HG03108 (cell line): ENCODE measurements around the gene RMRP.

ENCODE experiments used
- ATAC-seq: cut with Tn5 transposase; IDR thresholded peaks from one replicate; pipeline ENCODE4 v1.9.1; 2021; ENCODE audit warnings: moderate library complexity; ENCODE audit not compliant: unreplicated experiment

RMRP gene

DNA sequence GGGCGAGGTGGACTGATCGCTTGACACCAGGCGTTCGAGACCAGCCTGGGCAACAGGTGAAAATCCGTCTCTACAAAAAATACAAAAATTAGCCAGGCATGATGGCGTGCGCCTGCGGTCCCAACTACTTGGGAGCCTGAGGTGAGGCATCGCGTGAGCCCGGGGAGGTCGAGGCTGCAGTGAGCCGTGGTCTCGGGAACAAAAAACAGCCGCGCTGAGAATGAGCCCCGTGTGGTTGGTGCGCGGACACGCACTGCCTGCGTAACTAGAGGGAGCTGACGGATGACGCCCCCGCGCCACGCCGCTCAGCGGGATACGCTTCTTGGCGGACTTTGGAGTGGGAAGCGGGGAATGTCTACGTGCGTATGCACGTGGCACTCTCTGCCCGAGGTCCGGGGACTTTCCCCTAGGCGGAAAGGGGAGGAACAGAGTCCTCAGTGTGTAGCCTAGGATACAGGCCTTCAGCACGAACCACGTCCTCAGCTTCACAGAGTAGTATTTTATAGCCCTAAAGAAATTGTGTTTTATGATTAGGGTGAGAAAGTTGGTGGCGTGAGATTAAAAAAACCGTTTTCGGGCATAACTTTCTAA, at the start of gene RMRP:
Gene RMRP (minus strand): TSS at position 474 of the 591 bp plus-strand sequence.
- ATAC-seq, result peak; percentile 92

DNA sequence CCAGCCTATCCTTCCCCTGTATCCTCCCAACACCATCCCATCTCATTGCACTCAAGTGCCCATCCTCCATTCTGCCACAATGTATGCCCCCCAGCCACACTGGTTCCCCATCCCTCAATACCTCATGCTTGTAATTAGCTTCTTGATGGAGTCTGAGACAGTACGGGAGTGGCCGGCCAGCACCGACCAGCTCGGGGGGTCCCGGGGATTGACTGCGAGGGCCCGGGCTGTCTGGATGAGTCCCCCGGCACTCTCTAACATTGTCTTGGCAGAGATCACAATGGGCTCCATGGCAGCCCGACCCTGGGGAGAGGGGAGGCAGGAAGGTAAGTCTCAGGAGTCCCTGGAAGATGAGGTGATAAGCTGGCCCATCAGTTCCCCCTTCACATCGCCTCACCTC, 49.1 kb upstream of the RMRP start:
- ATAC-seq, result no peak

DNA sequence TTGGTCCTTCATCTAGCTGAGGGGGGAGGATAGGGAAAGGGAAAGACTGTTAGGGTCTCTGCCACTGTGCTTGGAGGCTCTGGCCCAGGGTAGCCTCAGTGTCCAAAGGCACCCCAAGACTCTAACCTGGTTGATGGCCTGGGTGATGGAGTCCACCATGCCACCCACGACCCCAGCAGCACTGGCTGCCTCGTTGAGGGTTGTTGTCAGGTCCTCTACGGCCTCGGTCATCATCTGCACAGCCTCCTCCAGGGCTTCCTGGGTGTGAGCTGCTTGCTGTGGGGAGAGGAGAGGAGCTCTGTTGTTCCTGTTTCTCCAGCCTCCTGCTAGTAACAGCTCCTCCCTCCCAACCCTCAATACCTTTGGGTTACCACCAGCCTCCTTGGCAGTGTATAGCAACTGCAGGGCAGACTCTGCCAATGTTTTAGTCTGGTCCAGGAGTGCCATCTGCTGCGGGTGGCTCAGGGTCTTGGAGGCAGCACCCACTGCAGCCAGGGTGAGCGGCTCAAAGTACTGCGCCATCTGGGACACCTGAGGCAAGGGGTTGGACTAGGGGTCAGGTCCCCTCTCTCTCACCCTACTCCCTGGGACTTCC, 48.1 kb upstream of the RMRP start:
- ATAC-seq, result no peak

DNA sequence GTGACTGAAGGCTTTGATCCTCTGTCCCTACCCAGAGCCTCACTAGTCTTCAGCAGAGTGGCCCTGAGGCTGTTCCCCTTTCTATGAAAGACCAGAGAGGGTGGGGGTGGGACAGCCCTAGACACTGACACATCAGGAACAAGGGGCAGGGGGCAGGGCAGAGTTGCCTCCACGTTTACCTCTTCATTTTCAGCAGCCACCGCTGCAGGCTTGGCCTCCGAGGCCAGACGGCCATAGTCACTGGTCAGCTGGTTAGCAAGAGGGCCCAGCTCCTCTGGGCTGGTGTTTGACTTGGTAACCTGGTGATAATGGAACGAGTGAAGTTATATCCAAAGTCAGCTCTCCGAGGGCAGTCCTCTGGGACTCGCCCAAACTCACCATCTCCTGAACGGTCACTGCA, 47.6 kb upstream of the RMRP start:
- no peak for ATAC-seq

DNA sequence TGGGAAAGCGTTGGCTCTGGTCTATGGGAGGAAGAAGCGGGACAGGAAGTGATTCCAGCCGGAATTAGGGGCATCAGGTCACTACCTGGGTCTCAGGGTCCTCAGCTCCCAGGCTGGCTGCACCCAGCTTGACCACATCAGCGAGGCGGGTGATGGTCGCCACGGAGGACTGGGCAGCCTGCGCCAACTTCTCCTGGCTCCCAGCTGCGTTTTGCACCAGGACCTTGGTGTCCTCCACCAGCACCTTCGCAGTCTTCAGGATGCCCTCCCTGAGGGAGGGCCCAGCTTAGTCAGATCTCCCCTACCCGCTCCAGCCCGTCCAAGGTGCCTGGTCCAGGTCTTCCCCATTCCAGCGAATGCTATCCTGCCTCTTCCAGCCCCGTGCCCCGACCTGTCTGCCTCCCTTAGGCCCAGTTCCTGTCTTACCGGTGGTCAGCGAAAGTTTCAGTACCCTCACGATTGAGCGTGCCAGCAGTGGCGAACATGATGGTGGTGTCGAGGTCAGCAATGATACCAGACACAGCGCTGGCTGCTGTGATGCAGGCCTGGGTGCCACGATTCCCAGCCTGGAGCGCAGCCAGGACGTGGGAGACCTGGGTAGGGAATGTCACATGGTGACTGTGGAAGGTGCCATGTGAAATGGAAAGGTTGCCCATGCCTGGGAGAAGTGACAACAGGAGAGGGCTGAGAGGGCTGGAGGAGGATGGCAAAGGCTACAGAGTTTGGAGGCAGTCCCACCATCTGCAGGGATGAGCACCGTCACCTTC, 46.3 kb upstream of the RMRP start:
- no peak for ATAC-seq

DNA sequence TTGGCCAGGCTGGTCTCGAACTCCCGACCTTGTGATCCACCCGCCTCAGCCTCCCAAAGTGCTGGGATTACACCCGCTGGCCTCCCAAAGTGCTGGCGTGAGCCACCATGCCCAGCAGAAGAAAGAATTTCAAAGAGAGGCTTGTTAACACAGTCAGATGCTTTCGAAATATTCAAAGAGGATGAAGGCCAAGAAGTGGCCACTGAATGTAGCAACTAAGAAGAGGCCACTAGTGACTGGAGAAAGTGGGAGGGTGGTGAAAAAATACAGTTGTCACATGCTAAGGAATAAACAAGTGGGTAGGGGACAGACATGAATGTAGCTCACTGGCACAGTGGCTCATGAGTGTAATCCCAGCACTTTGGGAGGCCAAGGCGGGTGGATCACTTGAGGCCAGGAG, 44.9 kb upstream of the RMRP start:
- ATAC-seq, result no peak

DNA sequence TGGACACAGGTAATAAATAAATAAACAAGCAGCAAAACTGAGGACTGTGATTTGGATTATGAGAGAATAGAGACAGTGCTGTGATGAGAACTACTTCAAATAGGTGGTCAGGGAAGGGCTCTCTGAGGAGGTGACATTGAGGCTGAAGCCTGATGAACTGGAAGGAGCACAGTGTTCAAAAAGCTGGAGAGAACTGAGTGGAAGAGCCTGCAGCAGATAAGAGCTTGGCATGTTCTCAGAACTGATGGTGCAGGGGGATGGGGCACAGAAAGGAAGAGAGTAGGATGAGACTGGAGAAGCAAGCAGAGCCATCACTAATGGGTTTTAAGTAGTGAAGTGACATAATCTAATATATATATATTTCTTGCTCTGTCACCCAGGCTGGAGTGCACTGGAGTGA, 43.1 kb upstream of the RMRP start:
- ATAC-seq, result no peak

DNA sequence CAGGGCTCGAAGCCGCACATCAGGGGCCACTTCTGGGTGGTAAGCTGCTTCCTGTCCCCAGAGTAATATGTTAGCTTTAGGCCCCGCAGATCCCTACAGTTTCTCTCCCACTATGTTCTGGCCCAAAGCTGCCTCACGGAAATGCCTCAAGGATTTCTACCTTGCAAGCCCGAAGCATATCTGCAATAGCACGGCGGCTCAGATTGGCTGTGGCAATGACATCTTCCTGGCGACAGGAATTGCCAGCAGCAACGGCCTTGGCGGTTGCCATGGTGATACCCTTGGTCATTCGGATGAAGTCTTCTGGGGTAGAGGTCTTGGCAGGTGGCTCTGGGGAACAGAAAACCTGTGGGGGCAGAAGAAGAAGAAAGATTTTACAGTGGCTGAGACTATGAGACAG, 42.2 kb upstream of the RMRP start:
- no peak for ATAC-seq

DNA sequence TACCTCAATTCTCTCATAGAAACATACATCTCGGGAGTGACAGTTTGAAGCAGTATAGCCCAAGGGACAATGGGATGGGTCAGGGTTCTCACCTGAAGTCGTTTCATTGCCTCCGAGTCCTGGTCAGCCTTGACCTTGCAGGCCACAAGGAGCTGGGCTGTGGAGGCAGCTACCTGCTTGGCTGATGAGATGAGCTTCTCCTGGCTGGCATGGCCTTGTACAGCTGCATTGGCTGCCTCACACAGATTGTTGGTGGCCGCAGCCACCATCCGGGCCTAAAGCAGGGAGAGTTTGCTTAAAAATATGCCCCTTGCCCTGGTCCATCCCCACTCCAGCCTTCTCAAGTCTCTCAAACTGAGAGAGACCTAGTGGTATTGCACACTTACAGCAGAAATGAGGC, 40.4 kb upstream of the RMRP start:
- no peak for ATAC-seq

DNA sequence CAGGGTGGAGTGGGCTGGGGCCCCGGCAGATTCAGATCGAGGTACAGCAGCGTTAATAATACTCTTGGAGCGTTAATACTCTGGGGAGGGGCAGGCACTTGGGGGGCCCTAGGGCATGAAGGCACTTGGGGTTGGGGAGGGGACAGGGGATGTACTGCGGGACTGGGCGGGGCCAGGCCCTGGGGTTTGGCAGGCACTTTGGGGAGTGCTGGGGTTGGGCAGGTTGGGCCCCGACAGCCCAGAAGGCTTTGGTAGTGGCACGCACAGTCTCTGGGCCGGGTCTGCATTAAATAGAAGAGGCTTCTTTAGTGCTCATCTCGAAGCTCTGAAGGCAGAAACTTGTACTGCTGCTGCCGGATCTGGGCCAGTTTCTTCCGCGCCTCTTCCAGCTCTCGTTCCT, 39.7 kb upstream of the RMRP start:
- no peak for ATAC-seq

DNA sequence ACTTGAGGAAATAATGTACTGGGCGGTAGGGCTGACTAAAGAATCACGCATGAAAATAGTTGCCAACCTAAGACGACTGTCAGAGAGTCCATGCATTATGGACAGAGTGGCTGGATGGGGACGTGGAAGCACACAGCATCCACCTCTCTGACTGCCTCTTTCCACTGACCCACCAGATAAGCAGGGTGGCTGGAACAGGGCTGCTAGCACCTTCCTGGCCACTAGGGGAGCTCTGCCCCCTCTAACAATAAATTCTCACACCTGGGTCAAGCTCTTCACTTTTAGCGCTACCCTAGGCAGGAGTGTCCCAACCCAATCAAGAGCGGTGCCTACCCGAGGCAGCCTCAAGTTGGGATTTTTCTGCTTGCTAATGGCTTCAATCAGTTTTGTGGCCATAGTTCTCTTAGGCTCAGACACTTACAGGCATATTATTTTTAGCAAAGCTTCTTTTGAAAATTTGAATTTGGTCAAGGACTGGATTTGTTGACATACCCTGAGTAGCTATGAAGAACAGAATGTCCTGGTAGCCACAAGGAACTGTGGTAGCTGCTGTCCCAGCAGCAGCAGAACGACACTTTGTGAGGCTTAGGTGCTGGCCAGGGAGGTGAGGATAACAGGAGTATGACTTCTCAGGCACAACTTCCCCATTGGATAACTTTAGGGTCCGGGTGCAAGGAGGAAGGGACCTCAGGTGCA, 38.8 kb upstream of the RMRP start:
- ATAC-seq, result peak; percentile 85

DNA sequence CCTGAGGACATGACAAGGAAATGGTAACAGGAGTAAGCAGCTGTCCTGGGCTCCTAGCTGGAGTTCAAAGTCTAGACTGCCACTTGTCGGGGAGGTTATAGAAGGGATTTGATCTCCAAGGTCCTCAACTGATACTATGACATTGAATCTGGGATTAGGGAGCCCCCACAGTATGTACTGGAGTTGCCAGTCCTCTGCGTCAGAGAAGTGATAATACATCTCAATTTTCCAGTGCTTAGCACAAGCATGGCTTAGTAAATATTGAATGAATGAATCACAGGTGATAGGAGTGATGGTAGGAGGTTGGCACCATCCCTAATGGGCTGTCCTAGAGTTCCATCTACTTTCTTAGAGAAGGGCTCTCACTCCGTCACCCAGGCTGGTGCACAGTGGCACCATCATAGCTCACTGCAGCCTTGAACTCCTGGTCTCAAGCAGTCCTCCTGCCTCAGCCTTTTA, 38.2 kb upstream of the RMRP start:
- no peak for ATAC-seq

DNA sequence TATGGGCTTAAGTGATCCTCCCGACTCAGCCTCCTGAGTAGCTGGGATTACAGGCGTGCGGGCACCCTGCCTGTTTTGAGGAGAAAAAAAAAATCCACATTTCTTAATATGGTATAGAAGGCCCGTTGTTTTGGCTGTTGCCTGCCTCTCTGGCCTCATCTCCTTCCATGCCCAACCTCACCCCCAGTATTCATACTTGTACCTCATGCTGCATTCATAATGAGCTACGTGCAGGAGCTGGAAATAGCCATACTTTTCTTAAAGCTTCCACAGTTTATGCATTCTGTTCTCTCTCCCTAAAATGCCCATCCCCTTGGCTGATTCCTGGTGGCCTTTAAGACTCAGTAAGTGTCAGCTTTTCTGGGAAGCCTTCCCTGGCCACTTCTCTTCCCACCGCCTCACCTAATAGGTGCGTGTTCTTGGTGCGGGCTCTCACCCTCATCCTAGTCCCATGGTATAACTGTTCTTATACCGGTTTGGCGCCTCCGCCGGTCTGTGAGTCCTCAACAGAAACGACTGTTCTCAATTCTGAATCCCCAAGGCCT, 34.0 kb upstream of the RMRP start:
- ATAC-seq, result no peak

DNA sequence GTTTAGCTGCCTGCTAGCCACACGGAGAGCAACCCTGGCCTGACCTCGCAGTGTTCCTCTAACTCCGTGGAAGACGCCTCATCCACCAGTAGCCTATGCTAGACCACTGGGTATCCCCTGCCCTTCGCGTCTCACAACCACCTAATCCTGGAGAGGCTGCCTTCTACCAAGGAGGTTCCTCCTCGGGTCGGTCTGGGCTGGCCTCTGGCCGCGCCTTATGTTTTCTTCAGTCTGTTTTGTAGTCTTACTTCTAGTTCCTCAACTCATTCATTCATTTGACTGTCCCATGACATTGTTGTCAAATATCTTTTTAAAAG, 33.5 kb upstream of the RMRP start:
- no peak for ATAC-seq

DNA sequence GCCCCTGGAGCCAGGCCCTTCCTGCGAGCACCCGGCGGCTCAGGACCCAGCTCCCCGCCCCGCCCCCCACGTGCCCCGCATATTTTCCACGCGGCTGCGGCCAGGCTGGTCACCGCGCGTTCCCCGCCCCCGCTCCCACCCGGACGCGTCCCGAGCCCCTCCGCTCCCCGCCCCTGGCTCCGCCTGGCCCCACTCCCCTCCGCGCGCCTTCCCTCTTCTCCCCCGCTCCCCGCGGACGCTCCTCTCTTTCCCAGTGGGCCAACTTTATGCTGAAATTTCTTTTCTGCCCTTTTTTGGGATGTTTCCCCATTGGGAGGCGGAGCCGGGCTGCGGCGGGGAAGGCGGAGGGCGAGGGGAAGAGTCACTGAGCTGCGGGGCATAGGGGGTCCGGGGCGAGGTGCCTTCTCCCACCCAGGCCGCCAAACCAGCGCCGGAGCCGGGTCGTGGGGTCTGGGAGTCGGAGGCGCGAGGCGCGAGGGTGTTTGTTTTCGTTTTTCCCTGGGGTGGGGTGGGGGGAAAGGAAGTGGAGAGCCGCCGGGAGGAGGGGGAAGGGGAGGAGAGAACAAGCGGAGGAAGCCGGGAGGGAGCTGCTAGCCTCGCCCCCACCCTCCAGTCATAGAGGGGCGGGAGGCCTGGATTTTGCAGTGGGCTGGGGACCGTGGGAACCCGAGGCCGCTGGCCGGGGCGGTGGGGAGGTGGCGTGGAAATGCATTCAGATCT, 33.0 kb upstream of the RMRP start:
- ATAC-seq, result no peak

DNA sequence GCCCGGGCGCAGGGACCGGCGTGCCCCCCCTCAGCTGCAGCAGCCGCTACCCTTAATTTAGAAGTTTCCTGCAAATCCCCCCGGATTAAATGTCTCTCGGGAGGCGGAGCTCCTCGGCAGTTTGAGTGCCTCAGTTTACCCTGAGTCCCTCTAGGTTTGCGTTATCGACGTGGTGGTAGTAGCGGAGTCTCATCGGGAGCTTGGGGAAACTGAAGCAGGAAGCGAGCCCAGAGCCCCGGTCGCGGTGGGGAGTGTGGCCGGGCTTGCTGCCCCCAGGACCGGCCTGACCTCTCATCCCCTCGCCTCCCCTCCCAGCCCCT, 32.4 kb upstream of the RMRP start:
- ATAC-seq, result no peak

DNA sequence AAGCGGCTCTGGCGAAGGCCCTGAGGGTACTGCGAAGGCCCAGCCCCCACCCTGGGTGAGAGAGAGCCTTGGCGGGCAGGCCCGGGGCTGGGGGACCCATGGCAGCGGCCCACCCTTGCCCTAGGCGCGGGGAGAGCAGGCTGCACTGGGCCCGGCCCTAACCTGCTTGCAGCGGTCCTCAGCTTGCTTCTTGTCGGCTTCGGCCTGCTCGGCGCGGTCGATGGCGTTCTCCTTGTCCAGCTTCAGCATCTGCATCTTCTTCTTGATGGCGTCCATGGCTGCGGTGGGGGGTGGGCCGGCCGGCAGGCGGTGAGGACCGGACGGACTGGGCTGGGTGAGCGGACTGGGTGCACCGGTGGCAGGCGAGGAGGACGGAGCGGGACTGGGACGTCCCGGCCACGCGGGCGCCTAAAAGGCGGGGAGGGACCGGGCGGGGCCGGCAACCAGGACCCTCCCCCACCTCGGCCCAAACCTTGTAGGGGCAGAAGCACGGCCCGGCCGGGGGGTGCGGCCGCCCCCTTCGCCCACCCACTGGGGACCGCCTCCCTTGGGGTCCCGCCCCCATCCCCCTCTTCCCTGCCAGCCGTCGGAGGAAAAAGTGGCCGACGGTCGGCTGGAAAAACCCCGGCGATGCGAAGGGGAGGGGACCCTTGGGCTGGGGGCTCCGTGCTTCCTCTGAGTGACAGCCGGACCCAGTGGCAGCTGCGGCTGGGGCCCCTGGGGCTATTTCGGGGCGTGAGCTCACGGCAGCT, 31.9 kb upstream of the RMRP start, which contains the start of gene TPM2:
Gene TPM2 (minus strand): TSS at position 384 of the 752 bp plus-strand sequence. CDS start 108 bp downstream, at position 276.
- no peak for ATAC-seq

DNA sequence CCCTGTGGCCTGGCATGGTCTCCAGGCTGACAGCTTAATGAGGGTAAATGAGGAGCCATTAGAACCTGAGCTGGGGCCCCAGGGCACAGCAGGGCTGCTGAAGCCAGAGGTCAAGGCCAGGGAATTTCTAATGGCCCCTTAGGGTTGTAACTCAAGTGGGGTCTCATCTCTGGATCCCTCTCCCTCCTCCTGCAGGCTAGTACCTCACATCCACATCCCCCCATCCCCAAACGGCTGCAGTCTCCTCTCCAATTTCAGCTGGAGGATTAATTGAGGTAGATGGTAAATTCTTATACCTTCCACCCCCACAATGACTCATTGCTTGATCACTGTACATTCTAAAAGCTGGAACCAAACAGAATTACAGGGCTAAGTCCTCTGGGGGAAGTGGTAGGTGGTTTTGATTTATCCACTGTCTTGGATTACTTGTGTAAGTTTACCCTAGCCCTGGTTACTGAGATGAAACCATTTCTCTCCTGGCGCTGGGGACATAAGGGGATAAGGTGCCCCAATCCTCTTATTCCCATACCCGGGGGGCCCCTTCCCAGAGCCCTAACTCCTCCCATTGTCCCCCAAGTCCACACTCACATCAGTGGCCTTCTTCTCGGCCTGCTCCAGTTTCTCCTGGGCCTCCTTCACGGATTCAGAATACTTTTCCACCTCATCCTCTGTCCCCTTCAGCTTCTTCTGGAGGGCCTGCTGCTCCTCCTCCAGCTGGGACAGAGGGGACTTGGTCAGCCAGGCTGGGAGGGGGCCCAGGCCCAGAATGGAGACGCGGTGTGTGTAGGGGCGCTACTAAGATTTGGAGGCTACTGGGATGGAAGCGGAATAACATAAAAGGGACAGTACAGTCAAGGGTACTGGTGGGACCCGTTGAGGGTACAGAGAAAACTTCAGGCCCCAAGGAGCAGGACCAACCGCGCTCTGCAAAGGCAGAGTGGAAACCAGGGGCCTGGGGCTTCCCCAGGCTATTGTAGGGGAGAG, 31.0 kb upstream of the RMRP start:
- no peak for ATAC-seq

DNA sequence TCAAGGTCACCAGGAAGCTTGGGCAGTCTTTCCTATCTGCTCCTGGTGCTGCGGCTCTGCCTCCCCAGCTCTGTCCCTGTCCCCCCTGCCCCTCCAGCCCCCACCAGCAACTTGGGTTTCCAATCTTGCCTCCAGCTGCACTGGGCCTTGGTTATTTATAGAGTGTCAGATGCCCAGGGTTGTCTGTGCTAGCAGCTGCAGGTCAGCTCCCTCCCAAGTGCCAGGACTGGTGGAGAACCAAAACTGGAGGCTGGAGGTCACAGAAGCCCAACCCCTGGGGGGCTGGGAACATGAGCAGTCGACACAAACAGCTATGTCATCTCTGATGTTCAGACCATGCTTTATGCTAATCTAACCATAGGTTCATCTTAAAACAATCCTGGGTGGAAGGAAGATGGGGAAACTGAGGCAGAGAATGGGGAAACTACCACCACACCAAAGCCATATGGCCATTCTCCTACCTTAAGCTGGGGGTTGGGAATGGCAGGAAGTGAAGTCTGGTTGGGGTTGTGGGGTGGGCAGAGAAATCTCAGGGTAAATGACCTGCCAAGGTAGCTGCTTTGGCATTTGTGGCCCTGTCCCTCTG, 30.2 kb upstream of the RMRP start:
- no peak for ATAC-seq
